ENCODE results near the gene NRSN2.
"Not testable (repeated sequence)": the region's sequence is repeated elsewhere in the genome, so short reads cannot be mapped to it uniquely, and the experiment has no call there.

Gene NRSN2

GRCh38 chr20:385448-385847, 38.5 kb downstream of the NRSN2 start:
- Histone ChIP-seq H3F3A (ENCODE audit: insufficient read depth, low read length) (peaks cover 8% of the 10 kb centered on the region; the same call in 1 of the 2 replicates), H3K4me1 (ENCODE audit: low read length) (peaks cover 10% of the 10 kb centered on the region), H4K20me1 (ENCODE audit: insufficient read depth, low read length) (peaks cover 11% of the 10 kb centered on the region; the same call in 1 of the 2 replicates), H3K4me3 (ENCODE audit: low read length) (no peak overlapping the region), H3K4me2 (ENCODE audit: low read depth, low read length) (no peak overlapping the region), H3K27ac (ENCODE audit: low read length) (no peak overlapping the region), H2AFZ (ENCODE audit: low read length) (no peak overlapping the region), H3K9ac (ENCODE audit: low read length) (no peak overlapping the region), H3K27me3 (replicated peaks; ENCODE audit: insufficient read depth, low read length) (no peaks in the 10 kb centered on the region), H3K36me3 (replicated peaks; ENCODE audit: insufficient read depth, low read length) (peaks cover 2% of the 10 kb centered on the region; the same call in 1 of the 2 replicates), H3K9me3 (replicated peaks; ENCODE audit: insufficient read depth, low read length) (no peaks in the 10 kb centered on the region), H3K79me2 (ENCODE audit: low read length) (peaks cover 49% of the 10 kb centered on the region), H3K9me2 (replicated peaks; ENCODE audit: insufficient read depth, low read length) (no peaks in the 10 kb centered on the region)
- TF ChIP-seq EZH2phosphoT487 (IDR thresholded peaks at IDR 0.05; ENCODE audit: low read length) = no peak
- no peak for DNase-seq

GRCh38 chr20:386634-387033, 39.7 kb downstream of the NRSN2 start:
- H3K4me3 ChIP-seq (ENCODE audit: low read length); H3K4me1 ChIP-seq (ENCODE audit: low read length); H2AFZ ChIP-seq (ENCODE audit: low read length); H3K9me2 ChIP-seq (replicated peaks; ENCODE audit: insufficient read depth, low read length); H3K4me2 ChIP-seq (ENCODE audit: low read depth, low read length); H3K27ac ChIP-seq (ENCODE audit: low read length); H3K27me3 ChIP-seq (replicated peaks; ENCODE audit: insufficient read depth, low read length); H3K36me3 ChIP-seq (replicated peaks; ENCODE audit: insufficient read depth, low read length); H3K9ac ChIP-seq (ENCODE audit: low read length); DNase-seq; H3F3A ChIP-seq (ENCODE audit: insufficient read depth, low read length); H3K9me3 ChIP-seq (replicated peaks; ENCODE audit: insufficient read depth, low read length): not testable (repeated sequence)
- Histone ChIP-seq H4K20me1 (ENCODE audit: insufficient read depth, low read length) (peaks cover 11% of the 10 kb centered on the region; the same call in 1 of the 2 replicates), H3K79me2 (ENCODE audit: low read length) (peaks cover 44% of the 10 kb centered on the region)

GRCh38 chr20:387520-387919, 40.6 kb downstream of the NRSN2 start:
- no peak overlapping the region for H2AFZ ChIP-seq (ENCODE audit: low read length)
- H3F3A ChIP-seq (ENCODE audit: insufficient read depth, low read length) = no peaks in the 10 kb centered on the region
- peaks cover 2% of the 10 kb centered on the region; the same call in 1 of the 2 replicates for H3K36me3 ChIP-seq (replicated peaks; ENCODE audit: insufficient read depth, low read length)

GRCh38 chr20:388034-388994, 41.4 kb downstream of the NRSN2 start:
- no peaks in the 10 kb centered on the region for H3K9me2 ChIP-seq (replicated peaks; ENCODE audit: insufficient read depth, low read length)
- no peaks in the 10 kb centered on the region for H3K27me3 ChIP-seq (replicated peaks; ENCODE audit: insufficient read depth, low read length)
- H3F3A ChIP-seq (ENCODE audit: insufficient read depth, low read length) = no peaks in the 10 kb centered on the region
- no peak overlapping the region for H3K27ac ChIP-seq (ENCODE audit: low read length)
- no peaks in the 10 kb centered on the region for H4K20me1 ChIP-seq (ENCODE audit: insufficient read depth, low read length)
- peaks cover 2% of the 10 kb centered on the region; the same call in 1 of the 2 replicates for H3K36me3 ChIP-seq (replicated peaks; ENCODE audit: insufficient read depth, low read length)
- no peaks in the 10 kb centered on the region for H3K4me1 ChIP-seq (ENCODE audit: low read length)
- H2AFZ ChIP-seq (ENCODE audit: low read length) = no peak overlapping the region
- H3K9me3 ChIP-seq (replicated peaks; ENCODE audit: insufficient read depth, low read length) = no peaks in the 10 kb centered on the region
- DNase-seq = no peak
- H3K4me2 ChIP-seq (ENCODE audit: low read depth, low read length) = no peak overlapping the region
- H3K9ac ChIP-seq (ENCODE audit: low read length) = no peak overlapping the region
- TF ChIP-seq EZH2phosphoT487 (IDR thresholded peaks at IDR 0.05; ENCODE audit: low read length) = no peak
- no peak for TF ChIP-seq CTCF (IDR thresholded peaks at IDR 0.05; ENCODE audit: low read length)
- TF ChIP-seq EZH2 (optimal IDR thresholded peaks at IDR 0.05; ENCODE audit: low read depth, low read length) = no peak
- no peak overlapping the region for H3K4me3 ChIP-seq (ENCODE audit: low read length)
- peaks cover 30% of the 10 kb centered on the region for H3K79me2 ChIP-seq (ENCODE audit: low read length)

More at GRCh38 chr20:387520-387919, 40.6 kb downstream of the NRSN2 start:
- Histone ChIP-seq H3K4me2 (ENCODE audit: low read depth, low read length) (no peak overlapping the region), H3K4me3 (ENCODE audit: low read length) (no peak overlapping the region), H3K9me2 (replicated peaks; ENCODE audit: insufficient read depth, low read length) (no peaks in the 10 kb centered on the region), H3K27ac (ENCODE audit: low read length) (no peak overlapping the region), H3K27me3 (replicated peaks; ENCODE audit: insufficient read depth, low read length) (no peaks in the 10 kb centered on the region), H3K9me3 (replicated peaks; ENCODE audit: insufficient read depth, low read length) (no peaks in the 10 kb centered on the region), H3K79me2 (ENCODE audit: low read length) (peaks cover 38% of the 10 kb centered on the region), H3K4me1 (ENCODE audit: low read length) (peaks cover 5% of the 10 kb centered on the region), H4K20me1 (ENCODE audit: insufficient read depth, low read length) (peaks cover 6% of the 10 kb centered on the region; the same call in 1 of the 2 replicates), H3K9ac (ENCODE audit: low read length) (no peak overlapping the region)
- no peak for DNase-seq
- TF ChIP-seq EZH2 (optimal IDR thresholded peaks at IDR 0.05; ENCODE audit: low read depth, low read length) (no peak), CTCF (IDR thresholded peaks at IDR 0.05; ENCODE audit: low read length) (no peak), EZH2phosphoT487 (IDR thresholded peaks at IDR 0.05; ENCODE audit: low read length) (no peak)
